Stimulated activated naive CD4-positive, alpha-beta T cell treated with Interleukin-2 at 50 U/mL for 16 hours (primary cell): ENCODE measurements around the gene POLR2F.

ENCODE experiments used
- DNase-seq: peaks from one replicate; lab custom pipeline; 2025; lab: John Stamatoyannopoulos, UW

Gene POLR2F

GRCh38 chr22:38007330-38007902, 53.9 kb downstream of the POLR2F start:
- DNase-seq, result no peak

- DNase-seq, result no peak
These were observed 55.7 kb downstream of the POLR2F start for GRCh38 chr22:38009000-38009806.

- DNase-seq, result no peak
These were observed 59.1 kb downstream of the POLR2F start for GRCh38 chr22:38012604-38013072.

GRCh38 chr22:38014083-38014482, 60.6 kb downstream of the POLR2F start:
- DNase-seq, result no peak

- DNase-seq, result no peak
These were observed 63.0 kb downstream of the POLR2F start for GRCh38 chr22:38016182-38017151.

- DNase-seq, result no peak
These were observed 63.9 kb downstream of the POLR2F start for GRCh38 chr22:38017272-38017920.

GRCh38 chr22:38017939-38018885, 64.7 kb downstream of the POLR2F start:
- no peak for DNase-seq
